Measurements from ENCODE around the gene EEF2K.

Gene EEF2K

GRCh38 chr16:22329199-22329695 lies 123.2 kb downstream of the EEF2K start:
- TF ChIP-seq GLIS3 (CRISPR knock-in tag; IDR thresholded peaks at IDR 0.05), result no peak
- TF ChIP-seq ZNF565 (CRISPR knock-in tag; conservative IDR thresholded peaks at IDR 0.05; ENCODE audit: low read depth), result no peak
- TF ChIP-seq TSHZ2 (CRISPR knock-in tag; IDR thresholded peaks at IDR 0.05), result no peak
- TF ChIP-seq POU6F1 (CRISPR knock-in tag; IDR thresholded peaks at IDR 0.05; ENCODE audit: borderline replicate concordance, low read depth), result no peak
- TF ChIP-seq ZFP3 (CRISPR knock-in tag; IDR thresholded peaks at IDR 0.05), result no peak
- TF ChIP-seq TCF4 (CRISPR knock-in tag; IDR thresholded peaks at IDR 0.05; ENCODE audit: borderline replicate concordance), result no peak
- no peak for TF ChIP-seq ARNTL (CRISPR knock-in tag; IDR thresholded peaks at IDR 0.05; ENCODE audit: borderline replicate concordance, low read depth)
- TF ChIP-seq SNAI2 (CRISPR knock-in tag; IDR thresholded peaks at IDR 0.05), result no peak
- TF ChIP-seq PATZ1 (CRISPR knock-in tag; IDR thresholded peaks at IDR 0.05; ENCODE audit: borderline replicate concordance), result no peak
- ATAC-seq, result no peak

GRCh38 chr16:22330326-22330725 lies 124.2 kb downstream of the EEF2K start:
- ATAC-seq, result no peak
- TF ChIP-seq CSDC2 (CRISPR knock-in tag; IDR thresholded peaks at IDR 0.05) (no peak), TSHZ2 (CRISPR knock-in tag; IDR thresholded peaks at IDR 0.05) (no peak), RARB (CRISPR knock-in tag; IDR thresholded peaks at IDR 0.05) (no peak), SNAI2 (CRISPR knock-in tag; IDR thresholded peaks at IDR 0.05) (no peak), ISL1 (CRISPR knock-in tag; IDR thresholded peaks at IDR 0.05) (no peak), BACH2 (CRISPR knock-in tag; IDR thresholded peaks at IDR 0.05; ENCODE audit: borderline replicate concordance) (no peak), TCF4 (CRISPR knock-in tag; IDR thresholded peaks at IDR 0.05; ENCODE audit: borderline replicate concordance) (no peak), OSR1 (CRISPR knock-in tag; IDR thresholded peaks at IDR 0.05) (no peak), ZNF70 (CRISPR knock-in tag; IDR thresholded peaks at IDR 0.05) (no peak), ZNF8 (CRISPR knock-in tag; IDR thresholded peaks at IDR 0.05) (no peak), GLIS3 (CRISPR knock-in tag; IDR thresholded peaks at IDR 0.05) (no peak), ZFP30 (CRISPR knock-in tag; IDR thresholded peaks at IDR 0.05) (no peak), PATZ1 (CRISPR knock-in tag; IDR thresholded peaks at IDR 0.05; ENCODE audit: borderline replicate concordance) (no peak), PPARA (CRISPR knock-in tag; IDR thresholded peaks at IDR 0.05; ENCODE audit: borderline replicate concordance) (no peak)

GRCh38 chr16:22333457-22333994 lies 127.4 kb downstream of the EEF2K start:
- no peak for ATAC-seq
- no peak for TF ChIP-seq ZNF70 (CRISPR knock-in tag; IDR thresholded peaks at IDR 0.05)
- no peak for TF ChIP-seq POU6F1 (CRISPR knock-in tag; IDR thresholded peaks at IDR 0.05; ENCODE audit: borderline replicate concordance, low read depth)
- no peak for TF ChIP-seq GLIS3 (CRISPR knock-in tag; IDR thresholded peaks at IDR 0.05)
- TF ChIP-seq ZFP30 (CRISPR knock-in tag; IDR thresholded peaks at IDR 0.05), result no peak
- TF ChIP-seq ZC3H10 (CRISPR knock-in tag; IDR thresholded peaks at IDR 0.05), result no peak
- no peak for TF ChIP-seq TOX (CRISPR knock-in tag; IDR thresholded peaks at IDR 0.05; ENCODE audit: borderline replicate concordance)
- TF ChIP-seq CSRNP3 (CRISPR knock-in tag; IDR thresholded peaks at IDR 0.05), result no peak
- no peak for TF ChIP-seq BACH2 (CRISPR knock-in tag; IDR thresholded peaks at IDR 0.05; ENCODE audit: borderline replicate concordance)
- no peak for TF ChIP-seq ESRRG (CRISPR knock-in tag; IDR thresholded peaks at IDR 0.05)
- no peak for TF ChIP-seq CSDC2 (CRISPR knock-in tag; IDR thresholded peaks at IDR 0.05)
- TF ChIP-seq TCF4 (CRISPR knock-in tag; IDR thresholded peaks at IDR 0.05; ENCODE audit: borderline replicate concordance), result no peak
- no peak for TF ChIP-seq ZFP3 (CRISPR knock-in tag; IDR thresholded peaks at IDR 0.05)
- TF ChIP-seq ARNTL (CRISPR knock-in tag; IDR thresholded peaks at IDR 0.05; ENCODE audit: borderline replicate concordance, low read depth), result no peak
- TF ChIP-seq PPARA (CRISPR knock-in tag; IDR thresholded peaks at IDR 0.05; ENCODE audit: borderline replicate concordance), result no peak
- no peak for TF ChIP-seq OSR1 (CRISPR knock-in tag; IDR thresholded peaks at IDR 0.05)

Data from SK-N-SH treated with all-trans-retinoic acid at 6 μM for 48 hours (cell line).